ENCODE results near the gene CHFR.
"Not testable (repeated sequence)": the region's sequence is repeated elsewhere in the genome, so short reads cannot be mapped to it uniquely, and the experiment has no call there.

Gene CHFR

DNA sequence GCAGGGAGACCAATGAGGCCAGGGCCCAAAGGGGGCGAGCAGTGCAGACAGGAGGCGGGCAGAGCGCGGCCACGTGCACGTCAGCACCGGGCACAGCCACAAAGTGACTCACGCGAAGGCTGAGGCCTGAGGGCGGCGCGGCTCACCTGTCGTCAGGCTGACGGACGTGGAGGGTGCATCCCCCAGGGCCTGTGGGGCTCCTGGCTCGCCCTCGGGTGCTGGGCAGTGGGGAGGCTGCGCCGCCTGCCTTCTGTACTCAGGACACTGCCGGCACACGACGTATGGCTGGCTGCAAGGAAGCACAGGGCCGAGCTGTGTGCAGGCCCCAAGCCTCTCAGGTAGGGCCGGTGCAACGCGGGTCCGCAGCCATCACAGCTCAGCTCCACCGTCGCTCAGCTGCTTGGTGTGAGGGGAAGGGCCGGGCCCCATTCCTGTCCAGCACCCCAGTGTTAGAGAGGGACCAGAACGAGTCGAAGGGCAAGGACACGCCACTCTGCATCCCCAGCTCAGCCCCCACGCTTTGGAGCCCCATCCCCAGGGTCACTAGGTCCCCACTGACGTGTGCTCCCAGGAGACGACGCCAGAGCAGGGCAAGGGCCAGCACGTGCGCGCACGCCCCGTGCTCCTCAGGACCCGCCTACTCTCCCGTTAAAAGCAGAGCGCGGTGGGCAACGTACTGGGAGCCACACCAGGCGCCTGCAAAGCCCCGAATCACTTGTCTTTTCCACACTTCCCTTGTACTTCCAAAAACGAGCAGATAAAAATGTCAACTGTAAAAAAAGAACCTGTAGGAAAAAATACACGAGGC is 33.9 kb downstream of the CHFR start:
- no peak overlapping the region for H3K4me3 ChIP-seq (ENCODE audit: low read depth, low read length)
- H3K79me2 ChIP-seq (ENCODE audit: control insufficient read depth, insufficient read depth, low read length, unreplicated experiment), result no peaks in the 10 kb centered on the region
- no peak overlapping the region for H3K27ac ChIP-seq (ENCODE audit: low read depth, low read length)
- H2AFZ ChIP-seq (ENCODE audit: low read length, unreplicated experiment), result no peak overlapping the region
- no peaks in the 10 kb centered on the region for H3K4me1 ChIP-seq (ENCODE audit: control insufficient read depth, insufficient read depth, low read length, unreplicated experiment)
- peaks cover 23% of the 10 kb centered on the region; the same call in 1 of the 2 replicates for H3K36me3 ChIP-seq (ENCODE audit: insufficient read depth, low read length)
- H3K27me3 ChIP-seq (ENCODE audit: insufficient read depth, low read length), result no peaks in the 10 kb centered on the region

DNA sequence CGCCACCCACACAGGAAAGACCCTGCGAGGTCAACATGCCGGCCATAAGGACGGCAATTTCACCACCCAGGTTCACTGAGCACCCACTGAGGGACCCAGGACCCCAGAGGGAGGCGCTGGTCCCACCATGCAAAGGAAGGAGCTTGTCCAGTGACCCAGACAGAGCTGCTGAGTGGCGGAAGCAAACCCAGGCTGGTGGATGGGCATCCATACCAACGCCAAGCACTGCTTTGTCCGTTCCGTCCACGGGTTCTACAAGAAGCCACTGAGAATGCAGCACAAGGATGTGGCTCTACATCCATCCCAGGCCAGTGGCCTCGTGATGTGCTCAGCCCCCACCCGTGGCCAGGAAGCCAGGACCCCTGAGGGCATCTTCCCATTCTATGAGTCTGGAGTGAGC is 34.9 kb downstream of the CHFR start:
- Histone ChIP-seq H3K79me2 (ENCODE audit: control insufficient read depth, insufficient read depth, low read length, unreplicated experiment) (no peaks in the 10 kb centered on the region), H3K36me3 (ENCODE audit: insufficient read depth, low read length) (peaks cover 19% of the 10 kb centered on the region; the same call in 1 of the 2 replicates), H3K27ac (ENCODE audit: low read depth, low read length) (no peak overlapping the region), H3K4me1 (ENCODE audit: control insufficient read depth, insufficient read depth, low read length, unreplicated experiment) (no peaks in the 10 kb centered on the region), H3K4me3 (ENCODE audit: low read depth, low read length) (no peak overlapping the region), H3K27me3 (ENCODE audit: insufficient read depth, low read length) (no peaks in the 10 kb centered on the region), H2AFZ (ENCODE audit: low read length, unreplicated experiment) (no peak overlapping the region)

DNA sequence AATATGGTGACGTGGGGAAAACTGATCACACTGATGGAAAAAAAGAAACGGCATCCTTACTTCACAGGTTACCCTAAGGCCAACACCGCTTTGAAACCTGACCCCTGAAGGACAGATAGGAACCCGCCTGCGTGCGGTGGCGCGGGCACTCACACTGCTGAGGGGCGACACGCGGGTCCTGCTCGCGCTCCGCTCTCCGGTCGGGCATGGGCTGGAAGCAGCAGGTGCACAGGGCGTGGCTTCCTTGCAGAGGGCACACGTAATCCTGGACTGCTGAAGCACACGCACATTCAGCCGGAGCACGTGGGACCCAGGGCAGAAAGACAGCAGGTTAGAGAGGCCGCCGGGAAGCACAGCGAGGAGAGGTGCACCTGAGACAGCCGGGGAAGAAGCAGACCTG is 35.9 kb downstream of the CHFR start:
- H3K79me2 ChIP-seq (ENCODE audit: control insufficient read depth, insufficient read depth, low read length, unreplicated experiment), result no peaks in the 10 kb centered on the region
- H3K27me3 ChIP-seq (ENCODE audit: insufficient read depth, low read length), result no peaks in the 10 kb centered on the region
- no peak overlapping the region for H3K27ac ChIP-seq (ENCODE audit: low read depth, low read length)
- no peaks in the 10 kb centered on the region for H3K4me1 ChIP-seq (ENCODE audit: control insufficient read depth, insufficient read depth, low read length, unreplicated experiment)
- no peak overlapping the region for H2AFZ ChIP-seq (ENCODE audit: low read length, unreplicated experiment)
- H3K4me3 ChIP-seq (ENCODE audit: low read depth, low read length), result no peak overlapping the region
- peaks cover 25% of the 10 kb centered on the region; the same call in 1 of the 2 replicates for H3K36me3 ChIP-seq (ENCODE audit: insufficient read depth, low read length)

DNA sequence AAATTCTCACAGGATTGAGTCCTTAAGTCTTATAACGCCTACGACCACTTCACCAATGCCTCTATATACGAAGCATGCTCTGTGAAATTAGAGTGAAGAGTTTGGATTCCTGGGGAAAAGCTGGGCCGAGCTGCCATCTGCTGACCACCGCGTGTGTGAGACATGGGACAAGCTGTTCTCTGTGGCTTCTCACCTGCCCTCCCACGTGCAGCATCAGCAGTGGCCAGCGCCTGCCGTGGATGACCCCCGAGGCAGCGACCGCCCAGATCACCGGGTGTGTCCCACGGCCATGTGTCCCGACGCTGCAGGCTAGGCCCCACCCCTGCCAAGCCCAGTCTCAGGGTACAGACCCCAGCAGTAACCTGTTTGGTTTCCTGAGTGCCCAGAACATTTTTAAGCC is 37.1 kb downstream of the CHFR start:
- Histone ChIP-seq H3K4me3 (ENCODE audit: low read depth, low read length) (no peak overlapping the region), H3K27ac (ENCODE audit: low read depth, low read length) (no peak overlapping the region), H3K79me2 (ENCODE audit: control insufficient read depth, insufficient read depth, low read length, unreplicated experiment) (no peaks in the 10 kb centered on the region), H3K36me3 (ENCODE audit: insufficient read depth, low read length) (peaks cover 26% of the 10 kb centered on the region; the same call in 1 of the 2 replicates), H3K27me3 (ENCODE audit: insufficient read depth, low read length) (no peaks in the 10 kb centered on the region), H2AFZ (ENCODE audit: low read length, unreplicated experiment) (no peak overlapping the region), H3K4me1 (ENCODE audit: control insufficient read depth, insufficient read depth, low read length, unreplicated experiment) (no peaks in the 10 kb centered on the region)

DNA sequence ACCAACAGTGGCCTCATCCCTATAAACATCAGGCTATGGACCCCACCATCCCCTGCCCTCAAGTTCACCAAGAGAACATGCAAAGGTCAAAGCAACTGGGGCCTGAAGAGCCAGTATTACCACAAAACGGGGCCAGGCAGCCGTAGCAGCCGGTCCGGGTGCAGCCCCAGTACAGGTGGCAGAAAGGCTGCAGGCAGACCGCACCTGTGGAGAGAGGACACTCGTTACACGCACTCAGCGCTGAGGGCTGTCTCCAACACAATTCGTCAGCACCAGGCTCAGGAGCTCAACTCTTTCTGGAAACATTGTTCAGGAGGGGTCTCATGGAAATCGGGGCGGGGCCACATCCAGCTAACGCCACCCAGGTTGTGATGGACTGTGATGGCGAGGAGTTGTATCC is 38.9 kb downstream of the CHFR start:
- no peaks in the 10 kb centered on the region for H3K79me2 ChIP-seq (ENCODE audit: control insufficient read depth, insufficient read depth, low read length, unreplicated experiment)
- peaks cover 21% of the 10 kb centered on the region; the same call in 1 of the 2 replicates for H3K36me3 ChIP-seq (ENCODE audit: insufficient read depth, low read length)
- no peak overlapping the region for H3K4me3 ChIP-seq (ENCODE audit: low read depth, low read length)
- H3K4me1 ChIP-seq (ENCODE audit: control insufficient read depth, insufficient read depth, low read length, unreplicated experiment), result no peaks in the 10 kb centered on the region
- H3K27ac ChIP-seq (ENCODE audit: low read depth, low read length), result no peak overlapping the region
- no peaks in the 10 kb centered on the region for H3K27me3 ChIP-seq (ENCODE audit: insufficient read depth, low read length)
- H2AFZ ChIP-seq (ENCODE audit: low read length, unreplicated experiment), result no peak overlapping the region

DNA sequence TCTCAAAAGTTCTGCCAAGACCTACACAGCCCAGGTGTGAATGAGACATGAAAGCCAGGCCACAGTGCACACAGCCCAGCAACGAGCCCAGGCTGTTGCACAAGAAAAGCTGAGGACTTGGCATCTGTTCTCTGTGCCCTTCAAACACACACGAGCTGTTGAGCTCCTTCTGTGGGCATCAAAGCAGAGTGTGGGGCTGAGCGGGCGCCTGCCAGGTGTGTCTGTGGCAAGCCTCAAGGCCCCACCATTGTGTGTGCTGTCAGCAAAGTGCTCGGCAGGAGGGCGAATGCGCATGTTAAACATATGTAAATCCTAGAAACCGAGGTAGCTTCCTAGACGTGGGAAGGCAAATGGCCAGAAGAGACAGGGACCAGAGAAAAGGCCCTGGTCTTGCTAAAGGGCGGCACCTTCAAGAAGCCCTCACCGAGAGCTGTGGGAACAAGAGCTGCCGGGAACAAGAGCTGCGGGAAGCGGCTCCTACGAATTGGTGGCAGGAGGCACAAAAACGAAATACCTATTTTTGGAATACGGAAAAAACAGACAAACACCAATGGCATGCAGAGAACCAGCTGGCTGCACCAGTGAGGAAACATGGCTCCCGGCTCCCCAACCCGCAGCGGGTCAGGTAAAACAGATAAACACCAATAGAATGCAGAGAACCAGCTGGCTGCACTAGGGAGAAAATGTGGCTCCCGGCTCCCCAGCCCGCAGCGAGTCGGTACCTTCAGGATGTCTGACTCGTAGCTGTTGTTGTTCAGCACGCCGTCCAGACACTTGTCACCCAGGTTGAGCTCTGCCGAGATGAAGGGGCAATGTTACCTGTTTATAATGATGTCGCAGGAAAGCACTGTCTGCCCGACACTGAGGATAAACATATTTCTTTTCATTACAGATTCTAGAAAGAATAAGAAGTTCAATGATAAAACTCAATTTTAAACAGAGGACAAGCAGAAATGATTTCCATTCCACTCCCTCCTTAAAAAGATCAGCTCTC is 39.7 kb downstream of the CHFR start:
- Histone ChIP-seq H3K27ac (ENCODE audit: low read depth, low read length) (no peak overlapping the region), H3K4me1 (ENCODE audit: control insufficient read depth, insufficient read depth, low read length, unreplicated experiment) (no peaks in the 10 kb centered on the region), H2AFZ (ENCODE audit: low read length, unreplicated experiment) (no peak overlapping the region), H3K36me3 (ENCODE audit: insufficient read depth, low read length) (peaks cover 21% of the 10 kb centered on the region; the same call in 1 of the 2 replicates), H3K27me3 (ENCODE audit: insufficient read depth, low read length) (no peaks in the 10 kb centered on the region), H3K4me3 (ENCODE audit: low read depth, low read length) (no peak overlapping the region), H3K79me2 (ENCODE audit: control insufficient read depth, insufficient read depth, low read length, unreplicated experiment) (no peaks in the 10 kb centered on the region)

DNA sequence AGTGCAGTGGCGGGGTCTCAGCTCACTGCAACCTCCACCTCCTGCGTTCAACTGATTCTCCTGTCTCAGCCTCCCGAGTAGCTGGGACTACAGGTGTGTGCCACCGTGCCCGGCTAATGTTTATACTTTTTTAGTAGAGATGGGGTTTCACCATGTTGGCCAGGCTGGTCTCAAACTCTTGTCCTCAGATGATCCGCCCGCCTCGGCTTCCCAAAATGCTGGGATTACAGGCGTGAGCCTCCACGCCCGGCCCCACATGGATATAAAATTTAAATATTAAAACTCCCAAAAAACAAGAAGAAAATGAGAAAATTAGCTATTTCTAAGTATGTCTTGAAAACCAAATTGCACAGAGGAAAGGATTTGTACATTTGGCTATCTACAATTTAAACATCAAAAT is 42.7 kb downstream of the CHFR start:
- peaks cover 28% of the 10 kb centered on the region; the same call in 1 of the 2 replicates for H3K36me3 ChIP-seq (ENCODE audit: insufficient read depth, low read length)
- not testable (repeated sequence) for H3K4me1 ChIP-seq (ENCODE audit: control insufficient read depth, insufficient read depth, low read length, unreplicated experiment); H3K4me3 ChIP-seq (ENCODE audit: low read depth, low read length)

DNA sequence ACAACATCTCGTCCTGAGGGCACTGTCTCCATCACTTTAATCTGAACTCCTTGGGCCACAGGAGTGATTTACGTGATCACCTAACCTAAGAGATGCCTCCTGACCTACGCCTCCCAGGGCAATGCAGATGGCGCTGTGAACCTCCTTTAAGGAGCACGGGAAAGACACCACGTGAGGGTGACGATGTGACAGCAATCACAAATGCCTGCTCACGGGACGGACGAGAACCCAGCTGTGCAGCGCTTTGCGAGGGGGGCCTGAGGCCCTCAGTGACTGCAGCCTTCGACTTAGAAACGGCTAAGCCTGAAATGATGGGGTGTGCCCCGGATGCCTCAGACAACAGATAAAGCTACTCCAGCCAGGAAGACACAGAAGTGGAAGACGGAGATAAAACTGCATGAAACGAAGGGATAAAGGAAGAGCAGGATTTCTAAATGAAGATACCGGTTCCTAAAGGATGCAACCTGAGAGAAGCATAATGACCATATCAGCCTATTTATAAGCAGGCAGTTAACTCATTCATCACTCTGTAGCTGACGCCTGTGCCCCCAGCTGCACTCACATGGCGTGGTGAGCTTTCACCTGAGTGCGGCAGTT is 44.9 kb downstream of the CHFR start:
- no peaks in the 10 kb centered on the region for H3K27me3 ChIP-seq (ENCODE audit: insufficient read depth, low read length)
- H3K4me1 ChIP-seq (ENCODE audit: control insufficient read depth, insufficient read depth, low read length, unreplicated experiment), result no peaks in the 10 kb centered on the region
- no peaks in the 10 kb centered on the region for H3K79me2 ChIP-seq (ENCODE audit: control insufficient read depth, insufficient read depth, low read length, unreplicated experiment)
- no peak overlapping the region for H3K4me3 ChIP-seq (ENCODE audit: low read depth, low read length)
- no peak overlapping the region for H3K27ac ChIP-seq (ENCODE audit: low read depth, low read length)
- no peak overlapping the region for H2AFZ ChIP-seq (ENCODE audit: low read length, unreplicated experiment)
- H3K36me3 ChIP-seq (ENCODE audit: insufficient read depth, low read length), result peaks cover 28% of the 10 kb centered on the region; the same call in 1 of the 2 replicates

More for the DNA sequence above, 42.7 kb downstream of the CHFR start:
- H2AFZ ChIP-seq (ENCODE audit: low read length, unreplicated experiment); H3K27me3 ChIP-seq (ENCODE audit: insufficient read depth, low read length); H3K27ac ChIP-seq (ENCODE audit: low read depth, low read length); H3K79me2 ChIP-seq (ENCODE audit: control insufficient read depth, insufficient read depth, low read length, unreplicated experiment): not testable (repeated sequence)

DNA sequence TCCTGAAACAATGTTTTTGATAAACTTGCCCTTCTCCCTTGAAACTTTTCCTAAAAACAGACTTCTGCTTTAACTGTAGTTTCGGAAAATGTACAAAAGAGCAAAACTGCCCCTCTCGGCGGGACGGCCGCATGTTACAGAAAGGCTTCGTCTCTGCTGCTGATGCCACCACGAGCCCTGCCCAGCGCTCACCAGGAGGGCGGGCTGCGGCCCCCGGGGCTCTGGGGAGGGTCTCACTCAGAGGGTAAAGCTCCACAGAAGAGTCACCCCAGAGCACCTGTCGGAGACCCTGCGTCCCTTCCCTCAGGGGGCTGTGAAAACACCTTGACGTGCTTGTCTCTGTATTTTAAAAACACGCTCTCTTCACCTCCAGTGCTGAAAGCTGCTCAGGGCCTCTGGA is 46.3 kb downstream of the CHFR start:
- Histone ChIP-seq H3K27me3 (ENCODE audit: insufficient read depth, low read length) (no peaks in the 10 kb centered on the region), H3K79me2 (ENCODE audit: control insufficient read depth, insufficient read depth, low read length, unreplicated experiment) (no peaks in the 10 kb centered on the region), H3K4me3 (ENCODE audit: low read depth, low read length) (no peak overlapping the region), H3K27ac (ENCODE audit: low read depth, low read length) (no peak overlapping the region), H2AFZ (ENCODE audit: low read length, unreplicated experiment) (no peak overlapping the region), H3K4me1 (ENCODE audit: control insufficient read depth, insufficient read depth, low read length, unreplicated experiment) (no peaks in the 10 kb centered on the region), H3K36me3 (ENCODE audit: insufficient read depth, low read length) (peaks cover 21% of the 10 kb centered on the region; the same call in 1 of the 2 replicates)

DNA sequence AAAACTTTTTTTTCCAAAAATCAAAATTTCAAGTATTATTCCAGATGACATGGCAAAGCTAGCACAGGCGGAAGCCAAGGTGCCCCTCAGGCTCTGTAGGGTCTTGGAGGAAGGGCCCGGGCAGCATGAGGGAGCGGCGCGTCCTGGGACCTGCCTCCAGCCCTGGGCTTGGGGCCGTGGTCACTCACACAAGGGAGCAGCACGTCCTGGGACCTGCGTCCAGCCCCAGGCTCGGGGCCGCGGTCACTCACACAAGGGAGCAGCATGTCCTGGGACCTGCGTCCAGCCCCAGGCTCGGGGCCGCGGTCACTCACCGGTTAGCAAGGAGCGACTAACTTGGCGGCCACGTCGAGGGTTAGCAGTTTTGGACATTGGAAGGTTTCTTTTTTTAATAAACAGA is 46.9 kb downstream of the CHFR start:
- no peaks in the 10 kb centered on the region for H3K27me3 ChIP-seq (ENCODE audit: insufficient read depth, low read length)
- no peak overlapping the region for H3K27ac ChIP-seq (ENCODE audit: low read depth, low read length)
- no peaks in the 10 kb centered on the region for H3K79me2 ChIP-seq (ENCODE audit: control insufficient read depth, insufficient read depth, low read length, unreplicated experiment)
- H3K4me3 ChIP-seq (ENCODE audit: low read depth, low read length), result no peak overlapping the region
- H3K4me1 ChIP-seq (ENCODE audit: control insufficient read depth, insufficient read depth, low read length, unreplicated experiment), result no peaks in the 10 kb centered on the region
- no peak overlapping the region for H2AFZ ChIP-seq (ENCODE audit: low read length, unreplicated experiment)
- H3K36me3 ChIP-seq (ENCODE audit: insufficient read depth, low read length), result peaks cover 16% of the 10 kb centered on the region; the same call in 1 of the 2 replicates

All from ACC112 (cell line).